ENCODE data around the gene VIL1. TPM values are rescaled to one million over a fixed set of nuclear protein-coding genes. Genes with fewer than 3 reads are reported as not detected.

Gene VIL1
- total RNA-seq, 1 experiment from 2014 or later: not detected

- in situ Hi-C loops (cut with HindIII; ENCODE audit: low sequenced_read_pairs): no loop called here
- no peak for DNase-seq (ENCODE audit: low spot score)
These were observed 15.1 kb upstream of the VIL1 start for GRCh38 chr2:218403810-218404209.

GRCh38 chr2:218404351-218405085 lies 14.4 kb upstream of the VIL1 start:
- in situ Hi-C loops (cut with HindIII; ENCODE audit: low sequenced_read_pairs): no loop called here
- DNase-seq (ENCODE audit: low spot score): no peak

GRCh38 chr2:218405086-218405745 lies 13.7 kb upstream of the VIL1 start:
- in situ Hi-C loops (cut with HindIII; ENCODE audit: low sequenced_read_pairs): no loop called here
- DNase-seq (ENCODE audit: low spot score): no peak

- no peak for DNase-seq (ENCODE audit: low spot score)
- in situ Hi-C loops (cut with HindIII; ENCODE audit: low sequenced_read_pairs): no loop called here
These were observed 13.1 kb upstream of the VIL1 start for GRCh38 chr2:218405746-218406208.

- DNase-seq (ENCODE audit: low spot score): peak; percentile 94
- in situ Hi-C loops (cut with HindIII; ENCODE audit: low sequenced_read_pairs): no loop called here
These were observed 12.5 kb upstream of the VIL1 start for GRCh38 chr2:218406209-218406948.

- in situ Hi-C loops (cut with HindIII; ENCODE audit: low sequenced_read_pairs): no loop called here
- peak; percentile 84 for DNase-seq (ENCODE audit: low spot score)
These were observed 11.8 kb upstream of the VIL1 start for GRCh38 chr2:218406949-218407618.

- DNase-seq (ENCODE audit: low spot score): no peak
- in situ Hi-C loops (cut with HindIII; ENCODE audit: low sequenced_read_pairs): no loop called here
These were observed 11.2 kb upstream of the VIL1 start for GRCh38 chr2:218407717-218408116.

- no peak for DNase-seq (ENCODE audit: low spot score)
- in situ Hi-C loops (cut with HindIII; ENCODE audit: low sequenced_read_pairs): no loop called here
These were observed 604 bp upstream of the VIL1 start for GRCh38 chr2:218418321-218418716.

- DNase-seq (ENCODE audit: low spot score): no peak
- in situ Hi-C loops (cut with HindIII; ENCODE audit: low sequenced_read_pairs): no loop called here
These were observed 800 bp downstream of the VIL1 start for GRCh38 chr2:218419630-218420216.

GRCh38 chr2:218421027-218421426 lies 2.1 kb downstream of the VIL1 start:
- in situ Hi-C loops (cut with HindIII; ENCODE audit: low sequenced_read_pairs): no loop called here
- no peak for DNase-seq (ENCODE audit: low spot score)

GRCh38 chr2:218422403-218423086 lies 3.6 kb downstream of the VIL1 start:
- DNase-seq (ENCODE audit: low spot score): no peak
- in situ Hi-C loops (cut with HindIII; ENCODE audit: low sequenced_read_pairs): no loop called here

GRCh38 chr2:218423584-218423983 lies 4.7 kb downstream of the VIL1 start:
- no peak for DNase-seq (ENCODE audit: low spot score)
- in situ Hi-C loops (cut with HindIII; ENCODE audit: low sequenced_read_pairs): no loop called here

- no peak for DNase-seq (ENCODE audit: low spot score)
- in situ Hi-C loops (cut with HindIII; ENCODE audit: low sequenced_read_pairs): no loop called here
These were observed 6.6 kb downstream of the VIL1 start for GRCh38 chr2:218425531-218425930.

GRCh38 chr2:218427741-218428140 lies 8.8 kb downstream of the VIL1 start:
- DNase-seq (ENCODE audit: low spot score): no peak
- in situ Hi-C loops (cut with HindIII; ENCODE audit: low sequenced_read_pairs): no loop called here

- in situ Hi-C loops (cut with HindIII; ENCODE audit: low sequenced_read_pairs): no loop called here
- no peak for DNase-seq (ENCODE audit: low spot score)
These were observed 10.1 kb downstream of the VIL1 start for GRCh38 chr2:218428846-218429558.

GRCh38 chr2:218429911-218430692 lies 11.2 kb downstream of the VIL1 start:
- no peak for DNase-seq (ENCODE audit: low spot score)
- in situ Hi-C loops (cut with HindIII; ENCODE audit: low sequenced_read_pairs): no loop called here

- DNase-seq (ENCODE audit: low spot score): no peak
These were observed 11.8 kb downstream of the VIL1 start for GRCh38 chr2:218430721-218431120.

More at GRCh38 chr2:218430721-218431120, 11.8 kb downstream of the VIL1 start:
- in situ Hi-C loops (cut with HindIII; ENCODE audit: low sequenced_read_pairs): no loop called here

Data from G401 (cell line).